Choroid plexus epithelial cell (primary cell): Measurements from ENCODE around the gene EPS8L3.

Source experiments
- DNase-seq: peaks from one replicate; pipeline ENCODE4 v3.0.0-alpha.2; 2010; ENCODE audit warnings: low read depth
- H3K4me3 ChIP-seq: 2 replicates; pipeline ENCODE4 v1.5.1; 2011; ENCODE audit warnings: low read depth, mild to moderate bottlenecking, control low read depth, low read length, moderate library complexity
- CTCF ChIP-seq: conservative IDR thresholded peaks from 2 replicates; pipeline ENCODE4 v1.5.1; 2011; ENCODE audit warnings: low read depth, mild to moderate bottlenecking, control low read depth, inconsistent platforms, low read length, moderate library complexity

Gene EPS8L3

GRCh38 chr1:109776911-109777310, 13.2 kb upstream of the EPS8L3 start:
- DNase-seq = peak; percentile 87
- TF ChIP-seq CTCF = peak; percentile 97
- H3K4me3 ChIP-seq = no peak overlapping the region

- no peak for TF ChIP-seq CTCF
- DNase-seq = no peak
Observed at GRCh38 chr1:109776206-109776835, 12.6 kb upstream of the EPS8L3 start.

GRCh38 chr1:109775398-109775797, 11.7 kb upstream of the EPS8L3 start:
- DNase-seq = no peak
- no peak overlapping the region for H3K4me3 ChIP-seq
- no peak for TF ChIP-seq CTCF

More at GRCh38 chr1:109776206-109776835, 12.6 kb upstream of the EPS8L3 start:
- H3K4me3 ChIP-seq = no peak overlapping the region

GRCh38 chr1:109773900-109774485, 10.3 kb upstream of the EPS8L3 start:
- DNase-seq = no peak
- TF ChIP-seq CTCF = no peak

GRCh38 chr1:109773203-109773899, 9.6 kb upstream of the EPS8L3 start:
- peak; percentile 95 for DNase-seq

More at GRCh38 chr1:109773900-109774485, 10.3 kb upstream of the EPS8L3 start:
- H3K4me3 ChIP-seq = no peak overlapping the region

GRCh38 chr1:109772658-109773202, 9.0 kb upstream of the EPS8L3 start:
- no peak for DNase-seq
- TF ChIP-seq CTCF = no peak
- no peak overlapping the region for H3K4me3 ChIP-seq

More at GRCh38 chr1:109773203-109773899, 9.6 kb upstream of the EPS8L3 start:
- no peak overlapping the region for H3K4me3 ChIP-seq
- peak; percentile 98 for TF ChIP-seq CTCF
